ENCODE measurements around the gene LRRC37A3.
"Not testable (repeated sequence)": the region's sequence is repeated elsewhere in the genome, so short reads cannot be mapped to it uniquely, and the experiment has no call there.

LRRC37A3 gene

GRCh38 chr17:64847504-64848466 is 71.5 kb downstream of the LRRC37A3 start:
- H3K36me3 Mint-ChIP-seq (ENCODE audit: low read depth); H3K4me1 Mint-ChIP-seq; H3K27ac Mint-ChIP-seq; H3K27me3 Mint-ChIP-seq (ENCODE audit: low read depth, poor library complexity); H3K9me3 Mint-ChIP-seq; H3K4me3 Mint-ChIP-seq: not testable (repeated sequence)
- peak; percentile 82 for DNase-seq
- peak; percentile 62 for TF ChIP-seq CTCF (IDR thresholded peaks at IDR 0.05)

- not testable (repeated sequence) for H3K4me1 Mint-ChIP-seq; H3K36me3 Mint-ChIP-seq (ENCODE audit: low read depth); H3K4me3 Mint-ChIP-seq; H3K27ac Mint-ChIP-seq; H3K9me3 Mint-ChIP-seq; H3K27me3 Mint-ChIP-seq (ENCODE audit: low read depth, poor library complexity); DNase-seq
Measured at GRCh38 chr17:64846892-64847291, 72.4 kb downstream of the LRRC37A3 start.

- H3K9me3 Mint-ChIP-seq; H3K4me3 Mint-ChIP-seq; H3K27me3 Mint-ChIP-seq (ENCODE audit: low read depth, poor library complexity); H3K4me1 Mint-ChIP-seq; H3K36me3 Mint-ChIP-seq (ENCODE audit: low read depth); DNase-seq; H3K27ac Mint-ChIP-seq: not testable (repeated sequence)
Measured at GRCh38 chr17:64843918-64844317, 75.4 kb downstream of the LRRC37A3 start.

GRCh38 chr17:64842900-64843299 is 76.4 kb downstream of the LRRC37A3 start:
- H3K9me3 Mint-ChIP-seq; H3K4me3 Mint-ChIP-seq; DNase-seq; H3K27ac Mint-ChIP-seq; H3K36me3 Mint-ChIP-seq (ENCODE audit: low read depth); H3K4me1 Mint-ChIP-seq; H3K27me3 Mint-ChIP-seq (ENCODE audit: low read depth, poor library complexity): not testable (repeated sequence)

GRCh38 chr17:64840960-64841359 is 78.3 kb downstream of the LRRC37A3 start:
- H3K4me3 Mint-ChIP-seq; H3K36me3 Mint-ChIP-seq (ENCODE audit: low read depth); DNase-seq; H3K4me1 Mint-ChIP-seq; H3K9me3 Mint-ChIP-seq; H3K27ac Mint-ChIP-seq: not testable (repeated sequence)
- H3K27me3 Mint-ChIP-seq (ENCODE audit: low read depth, poor library complexity) = peaks cover 11% of the 10 kb centered on the region

- not testable (repeated sequence) for H3K27ac Mint-ChIP-seq; DNase-seq; H3K36me3 Mint-ChIP-seq (ENCODE audit: low read depth); H3K9me3 Mint-ChIP-seq
- peaks cover 12% of the 10 kb centered on the region for H3K4me1 Mint-ChIP-seq
- H3K27me3 Mint-ChIP-seq (ENCODE audit: low read depth, poor library complexity) = peaks cover 11% of the 10 kb centered on the region
- H3K4me3 Mint-ChIP-seq = peak overlapping the region; percentile 38
Measured at GRCh38 chr17:64838513-64838912, 80.8 kb downstream of the LRRC37A3 start.

GRCh38 chr17:64837018-64837761 is 82.1 kb downstream of the LRRC37A3 start:
- Mint-ChIP-seq H3K4me3 (peak overlapping the region; percentile 95), H3K4me1 (peaks cover 12% of the 10 kb centered on the region), H3K27me3 (ENCODE audit: low read depth, poor library complexity) (peaks cover 11% of the 10 kb centered on the region)
- not testable (repeated sequence) for H3K27ac Mint-ChIP-seq; H3K36me3 Mint-ChIP-seq (ENCODE audit: low read depth); H3K9me3 Mint-ChIP-seq
- DNase-seq = peak; percentile 88

- H3K36me3 Mint-ChIP-seq (ENCODE audit: low read depth); H3K9me3 Mint-ChIP-seq; H3K27ac Mint-ChIP-seq; DNase-seq: not testable (repeated sequence)
- Mint-ChIP-seq H3K27me3 (ENCODE audit: low read depth, poor library complexity) (peaks cover 11% of the 10 kb centered on the region), H3K4me3 (peak overlapping the region; percentile 95), H3K4me1 (peaks cover 12% of the 10 kb centered on the region)
Measured at GRCh38 chr17:64836623-64837017, 82.7 kb downstream of the LRRC37A3 start.

GRCh38 chr17:64834060-64834459 is 85.2 kb downstream of the LRRC37A3 start:
- not testable (repeated sequence) for H3K36me3 Mint-ChIP-seq (ENCODE audit: low read depth); DNase-seq; H3K27ac Mint-ChIP-seq; H3K9me3 Mint-ChIP-seq; H3K4me3 Mint-ChIP-seq; H3K27me3 Mint-ChIP-seq (ENCODE audit: low read depth, poor library complexity)
- H3K4me1 Mint-ChIP-seq = peaks cover 35% of the 10 kb centered on the region

- not testable (repeated sequence) for DNase-seq, H3K9me3 Mint-ChIP-seq
Measured at GRCh38 chr17:64830631-64831040, 88.6 kb downstream of the LRRC37A3 start.

GRCh38 chr17:64829824-64830630 is 89.3 kb downstream of the LRRC37A3 start:
- not testable (repeated sequence) for DNase-seq; H3K36me3 Mint-ChIP-seq (ENCODE audit: low read depth); H3K27me3 Mint-ChIP-seq (ENCODE audit: low read depth, poor library complexity); H3K9me3 Mint-ChIP-seq; H3K4me3 Mint-ChIP-seq; H3K27ac Mint-ChIP-seq
- H3K4me1 Mint-ChIP-seq = peaks cover 25% of the 10 kb centered on the region

More at GRCh38 chr17:64830631-64831040, 88.6 kb downstream of the LRRC37A3 start:
- H3K27ac Mint-ChIP-seq = peak overlapping the region; percentile 12
- not testable (repeated sequence) for H3K4me3 Mint-ChIP-seq; H3K36me3 Mint-ChIP-seq (ENCODE audit: low read depth); H3K27me3 Mint-ChIP-seq (ENCODE audit: low read depth, poor library complexity)
- peaks cover 27% of the 10 kb centered on the region for H3K4me1 Mint-ChIP-seq

GRCh38 chr17:64829068-64829467 is 90.2 kb downstream of the LRRC37A3 start:
- H3K27me3 Mint-ChIP-seq (ENCODE audit: low read depth, poor library complexity); H3K4me3 Mint-ChIP-seq; H3K27ac Mint-ChIP-seq: not testable (repeated sequence)

GRCh38 chr17:64818904-64819303 is 100.4 kb downstream of the LRRC37A3 start:
- not testable (repeated sequence) for DNase-seq; H3K4me1 Mint-ChIP-seq; H3K27me3 Mint-ChIP-seq (ENCODE audit: low read depth, poor library complexity); H3K9me3 Mint-ChIP-seq; H3K4me3 Mint-ChIP-seq
- Mint-ChIP-seq H3K27ac (peak overlapping the region; percentile 82), H3K36me3 (ENCODE audit: low read depth) (peaks cover 11% of the 10 kb centered on the region)

More at GRCh38 chr17:64829068-64829467, 90.2 kb downstream of the LRRC37A3 start:
- DNase-seq; H3K9me3 Mint-ChIP-seq; H3K36me3 Mint-ChIP-seq (ENCODE audit: low read depth): not testable (repeated sequence)
- H3K4me1 Mint-ChIP-seq = peaks cover 25% of the 10 kb centered on the region
